Suprapubic skin (tissue), 4 donors: ENCODE data around the gene RPTOR. TPM values are rescaled to one million over a fixed set of nuclear protein-coding genes. Genes with fewer than 3 reads are reported as not detected.
A peak's percentile ranks its signal among the peaks of the same experiment; 100 is the strongest.

Source experiments
- DNase-seq, 2 donors: peaks; one replicate each; pipeline ENCODE4 v3.0.0-alpha.2; 2019; ENCODE audit warnings: low spot score in 2 of 2
- H3K27ac ChIP-seq: fragments of 200-600 bp; sonication (generic); one replicate; pipeline ENCODE4 v1.5.1; 2019
- H3K27me3 ChIP-seq: fragments of 200-600 bp; sonication (generic); one replicate; pipeline ENCODE4 v1.5.1; 2019
- H3K36me3 ChIP-seq: fragments of 200-600 bp; sonication (generic); one replicate; pipeline ENCODE4 v1.5.1; 2019
- H3K4me1 ChIP-seq: fragments of 200-600 bp; sonication (generic); one replicate; pipeline ENCODE4 v1.5.1; 2019
- H3K4me3 ChIP-seq: fragments of 200-600 bp; sonication (generic); one replicate; pipeline ENCODE4 v1.5.1; 2019; ENCODE audit warnings: mild to moderate bottlenecking
- H3K9me3 ChIP-seq: fragments of 200-600 bp; sonication (generic); one replicate; pipeline ENCODE4 v1.5.1; 2019
- CTCF ChIP-seq, 2 donors: fragments of 200-600 bp in 1 of 2; fragments of 450-650 bp in 1 of 2; sonication (generic) in 1 of 2; IDR thresholded peaks; one replicate each; pipeline ENCODE4 v1.5.1; 2016 to 2019; ENCODE audit warnings: antibody characterized with exemption in 2 of 2, mild to moderate bottlenecking in 1 of 2, moderate library complexity in 1 of 2
- EP300 ChIP-seq: sonication (generic); formaldehyde crosslinking; IDR thresholded peaks from one replicate; pipeline ENCODE4 v1.6.1; 2017; ENCODE audit warnings: antibody characterized with exemption
- POLR2A ChIP-seq, 2 donors: fragments of 450-650 bp; IDR thresholded peaks; one replicate each; pipeline ENCODE4 v1.6.1; 2017; ENCODE audit warnings: antibody characterized with exemption in 2 of 2, mild to moderate bottlenecking in 2 of 2, moderate library complexity in 2 of 2
- POLR2AphosphoS5 ChIP-seq, 3 donors: sonication (generic); formaldehyde crosslinking; IDR thresholded peaks; one replicate each; pipeline ENCODE4 v1.6.1; 2017; ENCODE audit warnings: antibody characterized with exemption in 3 of 3
- WGBS: methylation state at CpG from one replicate; pipeline ENCODE4 v1.1.5; 2018; 5-methylcytosine and 5-hydroxymethylcytosine counted together
- total RNA-seq, 4 donors: library from RNA; depleted of rRNA; stranded (reverse); fragments of >200 nt; gene quantifications; one replicate each; pipeline ENCODE4 v1.1.0, GENCODE V29; 2016

Gene RPTOR
- total RNA-seq, 4 donors from 2014 or later: 45.8 to 84.6 (median 53.0) TPM

- H3K4me3 ChIP-seq: peak overlapping the region; percentile 52
- DNase-seq: peak; percentile 88
Measured at GRCh38 chr17:80833952-80834892, 289.6 kb downstream of the RPTOR start.

GRCh38 chr17:80834893-80835275 lies 290.2 kb downstream of the RPTOR start:
- no peak overlapping the region for H3K4me3 ChIP-seq
- H3K4me1 ChIP-seq: peaks cover 20% of the 10 kb centered on the region
- H3K27me3 ChIP-seq: no peaks in the 10 kb centered on the region
- peaks cover 16% of the 10 kb centered on the region for H3K36me3 ChIP-seq
- H3K9me3 ChIP-seq: no peaks in the 10 kb centered on the region
- WGBS: 70% methylated on average over 2 of the region's 2 CpGs
- TF ChIP-seq POLR2A (IDR thresholded peaks at IDR 0.05) (no peak), EP300 (no peak), CTCF (IDR thresholded peaks at IDR 0.05) (no peak), POLR2AphosphoS5 (IDR thresholded peaks at IDR 0.05) (no peak)
- no peak for DNase-seq
- H3K27ac ChIP-seq: no peak overlapping the region

More at GRCh38 chr17:80833952-80834892, 289.6 kb downstream of the RPTOR start:
- Histone ChIP-seq H3K27ac (peak overlapping the region; percentile 82), H3K4me1 (peaks cover 20% of the 10 kb centered on the region), H3K36me3 (peaks cover 12% of the 10 kb centered on the region), H3K27me3 (no peaks in the 10 kb centered on the region), H3K9me3 (no peaks in the 10 kb centered on the region)
- WGBS: 71% methylated on average over 42 of the region's 42 CpGs
- TF ChIP-seq EP300: no peak
- no peak for TF ChIP-seq CTCF (IDR thresholded peaks at IDR 0.05)
- no peak for TF ChIP-seq POLR2AphosphoS5 (IDR thresholded peaks at IDR 0.05)
- TF ChIP-seq POLR2A (IDR thresholded peaks at IDR 0.05): no peak

GRCh38 chr17:80835816-80836657 lies 291.4 kb downstream of the RPTOR start:
- H3K9me3 ChIP-seq: no peaks in the 10 kb centered on the region
- TF ChIP-seq EP300: no peak
- no peaks in the 10 kb centered on the region for H3K27me3 ChIP-seq
- peaks cover 21% of the 10 kb centered on the region for H3K36me3 ChIP-seq
- H3K27ac ChIP-seq: no peak overlapping the region
- peaks cover 20% of the 10 kb centered on the region for H3K4me1 ChIP-seq
- 95% methylated on average over 28 of the region's 30 CpGs for WGBS
- H3K4me3 ChIP-seq: no peak overlapping the region
- peak in 1 of 2 donors; percentile 47 for DNase-seq

- H3K4me3 ChIP-seq: no peak overlapping the region
- WGBS: 93% methylated on average over 7 of the region's 7 CpGs
- H3K9me3 ChIP-seq: no peaks in the 10 kb centered on the region
- TF ChIP-seq EP300: no peak
- no peak for TF ChIP-seq CTCF (IDR thresholded peaks at IDR 0.05)
- no peak for TF ChIP-seq POLR2AphosphoS5 (IDR thresholded peaks at IDR 0.05)
- no peak for TF ChIP-seq POLR2A (IDR thresholded peaks at IDR 0.05)
- H3K4me1 ChIP-seq: peaks cover 20% of the 10 kb centered on the region
- H3K36me3 ChIP-seq: peaks cover 25% of the 10 kb centered on the region
- no peak overlapping the region for H3K27ac ChIP-seq
- H3K27me3 ChIP-seq: no peaks in the 10 kb centered on the region
- no peak for DNase-seq
Measured at GRCh38 chr17:80836658-80836965, 292.0 kb downstream of the RPTOR start.

- Histone ChIP-seq H3K9me3 (no peaks in the 10 kb centered on the region), H3K4me1 (peaks cover 19% of the 10 kb centered on the region), H3K4me3 (no peak overlapping the region), H3K36me3 (peaks cover 28% of the 10 kb centered on the region), H3K27me3 (no peaks in the 10 kb centered on the region), H3K27ac (no peak overlapping the region)
- DNase-seq: peak in 1 of 2 donors; percentile 53
- TF ChIP-seq EP300 (no peak), CTCF (IDR thresholded peaks at IDR 0.05) (no peak), POLR2A (IDR thresholded peaks at IDR 0.05) (no peak), POLR2AphosphoS5 (IDR thresholded peaks at IDR 0.05) (no peak)
- 96% methylated on average over 16 of the region's 16 CpGs for WGBS
Measured at GRCh38 chr17:80836971-80837481, 292.4 kb downstream of the RPTOR start.
